ENCODE measurements around the gene RNF44.

RNF44 gene

GRCh38 chr5:176537554-176538229 lies 490 bp upstream of the RNF44 start:
- in situ Hi-C loops (cut with HindIII; ENCODE audit: low sequenced_read_pairs): loop anchor here (5.0 kb wide), 1 partner anchor 75 kb away; the partner anchor contains the start of gene GPRIN1

GRCh38 chr5:176536132-176536901 lies 885 bp downstream of the RNF44 start:
- in situ Hi-C loops (cut with HindIII; ENCODE audit: low sequenced_read_pairs): loop anchor here (5.0 kb wide), 1 partner anchor 76 kb away; the partner anchor contains the start of gene GPRIN1

- in situ Hi-C loops (cut with HindIII; ENCODE audit: low sequenced_read_pairs): loop anchor here (5.0 kb wide), 1 partner anchor 77 kb away; the partner anchor contains the start of gene GPRIN1
These were observed 1.5 kb downstream of the RNF44 start for GRCh38 chr5:176535664-176536131.

- in situ Hi-C loops (cut with HindIII; ENCODE audit: low sequenced_read_pairs): loop anchor here (5.0 kb wide), 1 partner anchor 77 kb away; the partner anchor contains the start of gene GPRIN1
These were observed 2.0 kb downstream of the RNF44 start for GRCh38 chr5:176535101-176535663.

- in situ Hi-C loops (cut with HindIII; ENCODE audit: low sequenced_read_pairs): loop anchor here (5.0 kb wide), 1 partner anchor 78 kb away; the partner anchor contains the start of gene GPRIN1
These were observed 2.6 kb downstream of the RNF44 start for GRCh38 chr5:176534640-176535039.

GRCh38 chr5:176533894-176534611 lies 3.1 kb downstream of the RNF44 start:
- in situ Hi-C loops (cut with HindIII; ENCODE audit: low sequenced_read_pairs): no loop called here

GRCh38 chr5:176533390-176533789 lies 3.8 kb downstream of the RNF44 start:
- in situ Hi-C loops (cut with HindIII; ENCODE audit: low sequenced_read_pairs): no loop called here

GRCh38 chr5:176532795-176533194 lies 4.4 kb downstream of the RNF44 start:
- in situ Hi-C loops (cut with HindIII; ENCODE audit: low sequenced_read_pairs): no loop called here

- in situ Hi-C loops (cut with HindIII; ENCODE audit: low sequenced_read_pairs): no loop called here
These were observed 5.2 kb downstream of the RNF44 start for GRCh38 chr5:176531902-176532493.

GRCh38 chr5:176530983-176531901 lies 6.0 kb downstream of the RNF44 start:
- in situ Hi-C loops (cut with HindIII; ENCODE audit: low sequenced_read_pairs): no loop called here

GRCh38 chr5:176530393-176530982 lies 6.7 kb downstream of the RNF44 start:
- in situ Hi-C loops (cut with HindIII; ENCODE audit: low sequenced_read_pairs): no loop called here

GRCh38 chr5:176529741-176530141 lies 7.5 kb downstream of the RNF44 start:
- in situ Hi-C loops (cut with HindIII; ENCODE audit: low sequenced_read_pairs): no loop called here

GRCh38 chr5:176529116-176529740 lies 8.0 kb downstream of the RNF44 start:
- in situ Hi-C loops (cut with HindIII; ENCODE audit: low sequenced_read_pairs): no loop called here

GRCh38 chr5:176528761-176529115 lies 8.5 kb downstream of the RNF44 start:
- in situ Hi-C loops (cut with HindIII; ENCODE audit: low sequenced_read_pairs): no loop called here

- in situ Hi-C loops (cut with HindIII; ENCODE audit: low sequenced_read_pairs): no loop called here
These were observed 8.9 kb downstream of the RNF44 start for GRCh38 chr5:176528301-176528700.

GRCh38 chr5:176527246-176528222 lies 9.7 kb downstream of the RNF44 start:
- in situ Hi-C loops (cut with HindIII; ENCODE audit: low sequenced_read_pairs): no loop called here

- in situ Hi-C loops (cut with HindIII; ENCODE audit: low sequenced_read_pairs): no loop called here
These were observed 10.7 kb downstream of the RNF44 start for GRCh38 chr5:176526462-176526861.
